ENCODE data around the gene SART3.
"Not testable (repeated sequence)": the region's sequence is repeated elsewhere in the genome, so short reads cannot be mapped to it uniquely, and the experiment has no call there.

Gene SART3

GRCh38 chr12:108563804-108564151 lies 2.8 kb upstream of the SART3 start:
- no peaks in the 10 kb centered on the region for H3K27me3 ChIP-seq (ENCODE audit: insufficient read depth, low read length)
- H3K36me3 ChIP-seq (ENCODE audit: insufficient read depth, low read depth, low read length), result peaks cover 50% of the 10 kb centered on the region
- H3K4me1 ChIP-seq (ENCODE audit: insufficient read depth, low read length), result no peaks in the 10 kb centered on the region
- no peaks in the 10 kb centered on the region for H3K9me3 ChIP-seq (ENCODE audit: insufficient read depth, low read depth, low read length)
- no peak overlapping the region for H3K27ac ChIP-seq (ENCODE audit: low read length)
- no peak overlapping the region for H3K9ac ChIP-seq (ENCODE audit: low read depth, low read length)
- peak overlapping the region; percentile 98; the same call in 1 of the 2 replicates for H3K4me3 ChIP-seq (ENCODE audit: low read length)

- no peaks in the 10 kb centered on the region for H3K9me3 ChIP-seq (ENCODE audit: insufficient read depth, low read depth, low read length)
- no peaks in the 10 kb centered on the region for H3K27me3 ChIP-seq (ENCODE audit: insufficient read depth, low read length)
- peaks cover 47% of the 10 kb centered on the region for H3K36me3 ChIP-seq (ENCODE audit: insufficient read depth, low read depth, low read length)
- H3K4me3 ChIP-seq (ENCODE audit: low read length), result peak overlapping the region; percentile 98
- peak overlapping the region; percentile 85; the same call in 1 of the 2 replicates for H3K9ac ChIP-seq (ENCODE audit: low read depth, low read length)
- H3K27ac ChIP-seq (ENCODE audit: low read length), result peak overlapping the region; percentile 8
- no peaks in the 10 kb centered on the region for H3K4me1 ChIP-seq (ENCODE audit: insufficient read depth, low read length)
These were observed 2.3 kb upstream of the SART3 start for GRCh38 chr12:108563136-108563803.

GRCh38 chr12:108562348-108563135 lies 1.6 kb upstream of the SART3 start, which contains the start of gene ISCU:
Gene ISCU (plus strand): TSS chr12:108562596. CDS start chr12:108562623, 27 bp downstream.
- peak within 1 kb of the TSS; percentile 96 for H3K9ac ChIP-seq (ENCODE audit: low read depth, low read length)
- H3K4me3 ChIP-seq (ENCODE audit: low read length), result peak within 1 kb of the TSS; percentile 98
- H3K4me1 ChIP-seq (ENCODE audit: insufficient read depth, low read length), result no peaks in the 10 kb centered on the region
- no peaks in the 10 kb centered on the region for H3K9me3 ChIP-seq (ENCODE audit: insufficient read depth, low read depth, low read length)
- H3K27me3 ChIP-seq (ENCODE audit: insufficient read depth, low read length), result no peaks in the 10 kb centered on the region
- peaks cover 47% of the 10 kb centered on the region for H3K36me3 ChIP-seq (ENCODE audit: insufficient read depth, low read depth, low read length)
- H3K27ac ChIP-seq (ENCODE audit: low read length), result peak within 1 kb of the TSS; percentile 94

- no peaks in the 10 kb centered on the region for H3K4me1 ChIP-seq (ENCODE audit: insufficient read depth, low read length)
- peak overlapping the region; percentile 98 for H3K4me3 ChIP-seq (ENCODE audit: low read length)
- peaks cover 46% of the 10 kb centered on the region for H3K36me3 ChIP-seq (ENCODE audit: insufficient read depth, low read depth, low read length)
- H3K27ac ChIP-seq (ENCODE audit: low read length), result peak overlapping the region; percentile 94
- no peaks in the 10 kb centered on the region for H3K9me3 ChIP-seq (ENCODE audit: insufficient read depth, low read depth, low read length)
- no peaks in the 10 kb centered on the region for H3K27me3 ChIP-seq (ENCODE audit: insufficient read depth, low read length)
- H3K9ac ChIP-seq (ENCODE audit: low read depth, low read length), result peak overlapping the region; percentile 96
These were observed 927 bp upstream of the SART3 start for GRCh38 chr12:108561852-108562347.

- Histone ChIP-seq H3K27me3 (ENCODE audit: insufficient read depth, low read length) (no peaks in the 10 kb centered on the region), H3K4me1 (ENCODE audit: insufficient read depth, low read length) (no peaks in the 10 kb centered on the region), H3K9me3 (ENCODE audit: insufficient read depth, low read depth, low read length) (no peaks in the 10 kb centered on the region), H3K9ac (ENCODE audit: low read depth, low read length) (peak overlapping the region; percentile 96), H3K4me3 (ENCODE audit: low read length) (peak overlapping the region; percentile 98), H3K36me3 (ENCODE audit: insufficient read depth, low read depth, low read length) (peaks cover 38% of the 10 kb centered on the region), H3K27ac (ENCODE audit: low read length) (peak overlapping the region; percentile 94)
These were observed 652 bp downstream of the SART3 start for GRCh38 chr12:108560321-108560721.

- no peaks in the 10 kb centered on the region for H3K9me3 ChIP-seq (ENCODE audit: insufficient read depth, low read depth, low read length)
- H3K36me3 ChIP-seq (ENCODE audit: insufficient read depth, low read depth, low read length), result peaks cover 32% of the 10 kb centered on the region
- H3K9ac ChIP-seq (ENCODE audit: low read depth, low read length), result peak overlapping the region; percentile 96
- peak overlapping the region; percentile 98 for H3K4me3 ChIP-seq (ENCODE audit: low read length)
- no peak overlapping the region for H3K27ac ChIP-seq (ENCODE audit: low read length)
- H3K4me1 ChIP-seq (ENCODE audit: insufficient read depth, low read length), result no peaks in the 10 kb centered on the region
- H3K27me3 ChIP-seq (ENCODE audit: insufficient read depth, low read length), result no peaks in the 10 kb centered on the region
These were observed 1.2 kb downstream of the SART3 start for GRCh38 chr12:108559748-108560147.

GRCh38 chr12:108559007-108559655 lies 1.8 kb downstream of the SART3 start:
- H3K4me1 ChIP-seq (ENCODE audit: insufficient read depth, low read length), result no peaks in the 10 kb centered on the region
- no peaks in the 10 kb centered on the region for H3K9me3 ChIP-seq (ENCODE audit: insufficient read depth, low read depth, low read length)
- H3K36me3 ChIP-seq (ENCODE audit: insufficient read depth, low read depth, low read length), result peaks cover 26% of the 10 kb centered on the region
- no peak overlapping the region for H3K9ac ChIP-seq (ENCODE audit: low read depth, low read length)
- H3K27ac ChIP-seq (ENCODE audit: low read length), result no peak overlapping the region
- no peaks in the 10 kb centered on the region for H3K27me3 ChIP-seq (ENCODE audit: insufficient read depth, low read length)
- peak overlapping the region; percentile 98 for H3K4me3 ChIP-seq (ENCODE audit: low read length)

GRCh38 chr12:108555383-108555782 lies 5.6 kb downstream of the SART3 start:
- H3K27ac ChIP-seq (ENCODE audit: low read length); H3K9ac ChIP-seq (ENCODE audit: low read depth, low read length); H3K4me3 ChIP-seq (ENCODE audit: low read length); H3K27me3 ChIP-seq (ENCODE audit: insufficient read depth, low read length); H3K9me3 ChIP-seq (ENCODE audit: insufficient read depth, low read depth, low read length); H3K4me1 ChIP-seq (ENCODE audit: insufficient read depth, low read length): not testable (repeated sequence)
- peaks cover 22% of the 10 kb centered on the region for H3K36me3 ChIP-seq (ENCODE audit: insufficient read depth, low read depth, low read length)

GRCh38 chr12:108553799-108554198 lies 7.2 kb downstream of the SART3 start:
- H3K27ac ChIP-seq (ENCODE audit: low read length), result no peak overlapping the region
- no peak overlapping the region for H3K9ac ChIP-seq (ENCODE audit: low read depth, low read length)
- H3K36me3 ChIP-seq (ENCODE audit: insufficient read depth, low read depth, low read length), result peaks cover 32% of the 10 kb centered on the region
- H3K9me3 ChIP-seq (ENCODE audit: insufficient read depth, low read depth, low read length), result no peaks in the 10 kb centered on the region
- no peaks in the 10 kb centered on the region for H3K27me3 ChIP-seq (ENCODE audit: insufficient read depth, low read length)
- H3K4me1 ChIP-seq (ENCODE audit: insufficient read depth, low read length), result no peaks in the 10 kb centered on the region; the same call in 1 of the 2 replicates
- no peak overlapping the region for H3K4me3 ChIP-seq (ENCODE audit: low read length)

GRCh38 chr12:108551535-108551934 lies 9.4 kb downstream of the SART3 start:
- H3K36me3 ChIP-seq (ENCODE audit: insufficient read depth, low read depth, low read length), result peaks cover 36% of the 10 kb centered on the region
- no peak overlapping the region for H3K27ac ChIP-seq (ENCODE audit: low read length)

GRCh38 chr12:108548954-108549521 lies 11.9 kb downstream of the SART3 start:
- Histone ChIP-seq H3K4me3 (ENCODE audit: low read length) (no peak overlapping the region), H3K9ac (ENCODE audit: low read depth, low read length) (no peak overlapping the region), H3K27me3 (ENCODE audit: insufficient read depth, low read length) (no peaks in the 10 kb centered on the region), H3K9me3 (ENCODE audit: insufficient read depth, low read depth, low read length) (no peaks in the 10 kb centered on the region), H3K36me3 (ENCODE audit: insufficient read depth, low read depth, low read length) (peaks cover 56% of the 10 kb centered on the region), H3K4me1 (ENCODE audit: insufficient read depth, low read length) (no peaks in the 10 kb centered on the region; the same call in 1 of the 2 replicates), H3K27ac (ENCODE audit: low read length) (no peak overlapping the region)

More at GRCh38 chr12:108551535-108551934, 9.4 kb downstream of the SART3 start:
- no peaks in the 10 kb centered on the region for H3K27me3 ChIP-seq (ENCODE audit: insufficient read depth, low read length)
- H3K4me3 ChIP-seq (ENCODE audit: low read length), result no peak overlapping the region
- no peak overlapping the region for H3K9ac ChIP-seq (ENCODE audit: low read depth, low read length)
- no peaks in the 10 kb centered on the region; the same call in 1 of the 2 replicates for H3K4me1 ChIP-seq (ENCODE audit: insufficient read depth, low read length)
- H3K9me3 ChIP-seq (ENCODE audit: insufficient read depth, low read depth, low read length), result no peaks in the 10 kb centered on the region
